Measurements from ENCODE around the gene ZKSCAN5.

- TF ChIP-seq CTCF (IDR thresholded peaks at IDR 0.05; ENCODE audit: insufficient read depth, low read depth, low read length) (no peak), EZH2 (IDR thresholded peaks at IDR 0.05; ENCODE audit: insufficient read depth, low read length) (no peak)
These were observed 5.9 kb upstream of the ZKSCAN5 start for GRCh38 chr7:99498546-99498944.

Measured in astrocyte (in vitro differentiated cells and primary cell).